Epithelial cell of proximal tubule (primary cell): ENCODE results near the gene WDFY4. TPM values are rescaled to one million over a fixed set of nuclear protein-coding genes. Genes with fewer than 3 reads are reported as not detected.

Experiments
- DNase-seq: peaks from one replicate; pipeline ENCODE4 v3.0.0-alpha.2; 2011; ENCODE audit warnings: low read depth
- H3K4me3 ChIP-seq: 2 replicates; pipeline ENCODE4 v1.5.1; 2011; ENCODE audit warnings: low read depth, mild to moderate bottlenecking, low read length
- CTCF ChIP-seq: conservative IDR thresholded peaks from 2 replicates; pipeline ENCODE4 v1.5.1; 2012; ENCODE audit warnings: low read depth, mild to moderate bottlenecking, low read length
- total RNA-seq: library from RNA; depleted of rRNA; stranded (reverse); fragments of >200 nt; gene quantifications from 2 replicates; pipeline ENCODE4 v1.2.3, GENCODE V29; 2015

The WDFY4 gene
- total RNA-seq, 1 donor from 2014 or later: not detected

- no peak for TF ChIP-seq CTCF
- no peak for DNase-seq
- H3K4me3 ChIP-seq: no peak overlapping the region
These were observed 27.2 kb downstream of the WDFY4 start for GRCh38 chr10:48711830-48712229.

GRCh38 chr10:48714088-48714487, 29.4 kb downstream of the WDFY4 start:
- no peak for DNase-seq
- H3K4me3 ChIP-seq: no peak overlapping the region
- no peak for TF ChIP-seq CTCF

- no peak for TF ChIP-seq CTCF
- no peak for DNase-seq
- no peak overlapping the region for H3K4me3 ChIP-seq
These were observed 31.7 kb downstream of the WDFY4 start for GRCh38 chr10:48716416-48716815.

GRCh38 chr10:48720611-48721010, 35.9 kb downstream of the WDFY4 start:
- H3K4me3 ChIP-seq: no peak overlapping the region
- DNase-seq: no peak
- TF ChIP-seq CTCF: no peak

- DNase-seq: no peak
- no peak overlapping the region for H3K4me3 ChIP-seq
- TF ChIP-seq CTCF: no peak
These were observed 37.8 kb downstream of the WDFY4 start for GRCh38 chr10:48722153-48723145.

- DNase-seq: no peak
- H3K4me3 ChIP-seq: no peak overlapping the region
- TF ChIP-seq CTCF: no peak
These were observed 39.5 kb downstream of the WDFY4 start for GRCh38 chr10:48724127-48724526.

- no peak overlapping the region for H3K4me3 ChIP-seq
- no peak for DNase-seq
- TF ChIP-seq CTCF: no peak
These were observed 41.0 kb downstream of the WDFY4 start for GRCh38 chr10:48725708-48726107.
